ENCODE measurements around the gene SMC3.
A peak's percentile ranks its signal among the peaks of the same experiment; 100 is the strongest.
"Not testable (repeated sequence)": the region's sequence is repeated elsewhere in the genome, so short reads cannot be mapped to it uniquely, and the experiment has no call there.

The SMC3 gene

DNA sequence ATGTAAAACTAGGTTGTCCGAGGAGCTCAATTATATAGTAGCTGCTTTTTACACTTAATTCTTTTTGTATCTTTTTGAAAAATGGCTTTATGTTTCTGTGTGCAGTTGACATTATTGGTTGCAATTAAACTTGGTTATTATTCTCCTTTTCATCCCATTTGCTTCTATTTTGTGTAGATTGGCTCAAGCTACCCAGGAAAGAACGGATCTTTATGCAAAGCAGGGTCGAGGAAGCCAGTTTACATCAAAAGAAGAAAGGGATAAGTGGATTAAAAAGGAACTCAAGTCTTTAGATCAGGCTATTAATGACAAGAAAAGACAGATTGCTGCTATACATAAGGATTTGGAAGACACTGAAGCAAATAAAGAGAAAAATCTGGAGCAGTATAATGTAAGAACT is 16.5 kb downstream of the SMC3 start:
- no peak for DNase-seq (ENCODE audit: low read depth)

DNA sequence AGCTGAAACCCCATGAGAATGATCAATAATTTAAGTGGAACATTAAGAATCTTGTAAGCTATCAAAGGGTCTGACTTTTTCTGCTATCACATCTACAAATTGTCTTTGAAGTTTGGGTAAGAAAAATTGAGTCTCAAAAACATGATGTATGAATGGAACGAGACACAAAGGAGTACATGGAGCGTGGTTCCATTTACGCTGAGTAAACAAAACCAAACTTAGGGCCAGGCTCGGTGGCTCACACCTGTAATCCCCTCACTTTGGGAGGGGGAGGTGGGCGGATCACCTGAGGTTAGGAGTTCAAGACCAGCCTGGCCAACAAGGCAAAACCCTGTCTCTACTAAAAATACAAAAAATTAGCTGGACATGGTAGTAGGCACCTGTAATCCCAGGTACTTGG is 24.3 kb downstream of the SMC3 start:
- no peak for DNase-seq (ENCODE audit: low read depth)

DNA sequence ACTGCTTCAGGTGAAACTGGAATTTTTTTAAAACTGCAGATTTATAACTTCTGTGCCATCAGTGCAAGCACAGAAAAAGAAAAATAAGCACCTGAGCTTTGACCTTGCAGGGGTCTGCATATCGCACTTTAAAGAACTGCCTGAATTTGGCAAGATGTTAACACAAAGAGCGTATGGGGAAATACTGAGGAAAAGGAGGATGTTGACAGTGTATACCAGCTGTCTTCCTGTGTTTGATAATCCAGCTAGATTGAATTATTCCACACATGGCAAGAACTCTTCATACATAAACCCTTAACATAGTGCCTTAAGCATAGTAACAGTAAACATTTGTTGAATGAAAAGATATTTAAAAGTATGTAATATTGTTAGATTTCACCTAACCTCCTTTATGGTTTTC is 30.0 kb downstream of the SMC3 start:
- no peak for DNase-seq (ENCODE audit: low read depth)

DNA sequence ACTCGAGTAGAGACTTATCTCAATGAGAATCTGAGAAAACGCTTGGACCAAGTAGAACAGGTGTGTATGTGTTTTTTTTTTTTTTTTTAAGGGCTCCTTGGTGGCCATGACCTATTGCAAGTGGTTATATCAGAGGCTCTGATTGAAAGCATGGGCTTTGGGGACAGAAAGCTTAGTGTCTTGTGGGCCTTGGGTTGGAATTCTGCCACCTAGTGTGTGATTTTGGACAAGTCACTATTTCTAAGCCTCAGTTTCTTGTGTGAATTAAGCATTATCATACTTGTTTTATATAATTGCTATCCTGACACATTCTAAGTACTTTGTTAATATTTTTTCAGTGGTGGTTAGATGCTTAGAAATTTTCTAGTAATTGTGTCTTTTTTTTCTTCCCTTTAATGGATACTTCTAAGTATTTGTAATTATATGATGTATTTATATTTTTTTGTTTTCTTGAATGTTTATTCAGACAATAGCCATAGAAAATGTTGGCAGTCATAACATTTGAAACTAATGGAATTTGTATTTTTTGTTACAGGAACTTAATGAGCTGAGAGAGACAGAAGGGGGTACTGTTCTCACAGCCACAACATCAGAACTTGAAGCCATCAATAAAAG is 33.1 kb downstream of the SMC3 start:
- DNase-seq (ENCODE audit: low read depth), result no peak

DNA sequence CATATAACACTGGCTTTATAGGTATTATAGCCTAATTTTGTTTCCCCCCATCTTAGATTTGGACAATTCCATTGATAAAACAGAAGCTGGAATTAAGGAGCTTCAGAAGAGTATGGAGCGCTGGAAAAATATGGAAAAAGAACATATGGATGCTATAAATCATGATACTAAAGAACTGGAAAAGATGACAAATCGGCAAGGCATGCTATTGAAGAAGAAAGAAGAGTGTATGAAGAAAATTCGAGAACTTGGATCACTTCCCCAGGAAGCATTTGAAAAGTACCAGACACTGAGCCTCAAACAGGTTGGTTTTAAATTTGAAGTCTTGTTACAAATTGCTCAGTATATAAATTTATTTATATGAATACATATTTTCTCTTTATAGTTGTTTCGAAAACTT is 34.1 kb downstream of the SMC3 start:
- DNase-seq (ENCODE audit: low read depth), result no peak

DNA sequence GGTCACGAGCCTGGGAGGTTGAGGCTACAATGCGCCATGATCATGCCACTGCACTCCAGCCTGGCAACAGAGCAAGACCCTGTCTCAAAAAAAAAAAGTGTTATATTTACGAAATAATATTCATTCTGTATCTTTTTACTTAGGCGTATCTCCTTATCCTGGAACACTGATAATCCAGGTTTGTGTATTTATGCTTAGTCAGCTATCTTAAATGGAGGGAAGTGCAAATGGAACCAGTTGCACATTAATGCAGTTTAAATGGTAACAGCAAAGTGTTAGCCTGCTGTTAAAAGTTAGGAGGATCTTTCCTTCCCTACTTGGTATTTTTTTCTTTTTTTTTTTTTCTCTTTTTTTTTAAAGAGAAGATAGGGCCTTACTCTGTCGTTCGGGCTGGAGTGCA is 40.6 kb downstream of the SMC3 start:
- DNase-seq (ENCODE audit: low read depth), result no peak

DNA sequence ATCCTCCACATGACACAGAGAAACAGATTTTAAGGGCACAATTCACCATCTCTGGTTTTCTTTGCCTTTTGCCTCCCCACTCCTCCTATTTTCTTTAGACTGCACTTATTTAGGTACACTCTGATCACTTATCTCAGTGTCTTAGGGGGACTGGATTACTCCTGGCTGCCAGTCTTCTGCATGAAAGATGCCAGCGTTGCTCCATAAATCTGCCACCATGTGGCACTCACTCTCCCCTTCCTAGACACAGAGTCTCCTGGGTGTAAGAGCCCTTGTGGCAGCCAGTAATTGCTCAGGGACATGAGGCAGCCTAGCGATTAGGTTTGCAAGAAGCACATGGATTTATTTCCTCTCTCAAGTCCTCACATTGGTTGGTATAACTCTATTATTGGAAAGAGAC is 42.1 kb downstream of the SMC3 start:
- DNase-seq (ENCODE audit: low read depth), result no peak

DNA sequence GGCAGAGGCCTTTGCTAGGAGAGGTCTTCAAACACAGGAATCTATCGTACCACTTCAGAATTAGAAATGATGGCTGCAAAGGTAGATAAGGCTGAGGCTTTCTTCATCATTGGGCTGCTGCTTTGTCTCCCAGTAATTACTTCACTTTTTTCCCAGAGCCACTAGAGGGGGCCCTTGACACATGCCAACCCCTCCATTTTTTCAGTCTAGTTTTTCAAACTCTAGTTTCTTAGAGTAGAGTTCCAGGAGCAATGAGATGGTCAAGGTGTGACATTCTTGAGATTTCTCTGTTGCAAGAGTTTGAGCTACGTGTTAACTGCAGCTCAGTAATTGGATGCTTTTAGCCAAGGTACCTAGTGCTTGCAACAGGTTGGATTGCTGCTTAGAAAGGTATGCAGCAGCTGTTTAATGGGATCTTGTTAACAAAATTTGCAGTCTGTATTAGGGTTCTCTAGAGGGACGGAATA is 42.8 kb downstream of the SMC3 start:
- peak; percentile 26 for DNase-seq (ENCODE audit: low read depth)

DNA sequence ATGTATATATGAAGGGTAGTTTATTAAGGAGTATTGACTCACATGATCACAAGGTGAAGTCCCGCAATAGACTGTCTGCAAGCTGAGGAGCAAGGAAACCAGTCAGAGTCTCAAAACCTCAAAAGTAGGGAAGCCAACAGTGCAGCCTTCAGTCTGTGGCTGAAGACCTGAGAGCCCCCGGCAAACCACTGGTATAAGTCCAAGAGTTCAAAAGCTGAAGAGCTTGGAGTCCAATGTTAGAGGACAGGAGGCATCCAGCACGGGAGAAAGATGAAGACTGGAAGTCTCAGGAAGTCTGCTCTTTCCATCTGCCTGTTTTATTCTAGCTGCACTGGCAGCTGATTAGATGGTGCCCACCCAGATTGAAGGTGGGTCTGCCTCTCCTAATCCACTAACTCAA is 43.3 kb downstream of the SMC3 start:
- not testable (repeated sequence) for DNase-seq (ENCODE audit: low read depth)

DNA sequence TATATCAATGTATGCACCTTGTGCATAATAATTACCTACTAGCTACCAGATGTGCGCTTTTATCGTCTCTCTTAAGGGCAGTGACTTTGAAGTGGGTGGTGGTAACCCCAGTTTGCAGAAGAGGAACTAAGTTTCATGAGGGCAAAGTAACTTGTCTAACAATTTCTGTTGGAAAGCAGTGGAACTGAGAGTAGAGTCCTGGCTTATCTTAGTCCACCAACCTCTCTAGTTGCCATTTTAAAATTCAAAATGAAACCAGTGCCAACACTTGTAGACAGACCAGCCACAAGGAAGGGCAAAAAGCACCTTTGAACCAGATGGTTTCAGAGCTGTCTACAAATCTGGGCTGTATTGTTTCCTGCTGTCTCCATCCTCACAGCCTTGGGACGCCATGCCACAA is 44.6 kb downstream of the SMC3 start:
- DNase-seq (ENCODE audit: low read depth), result no peak

DNA sequence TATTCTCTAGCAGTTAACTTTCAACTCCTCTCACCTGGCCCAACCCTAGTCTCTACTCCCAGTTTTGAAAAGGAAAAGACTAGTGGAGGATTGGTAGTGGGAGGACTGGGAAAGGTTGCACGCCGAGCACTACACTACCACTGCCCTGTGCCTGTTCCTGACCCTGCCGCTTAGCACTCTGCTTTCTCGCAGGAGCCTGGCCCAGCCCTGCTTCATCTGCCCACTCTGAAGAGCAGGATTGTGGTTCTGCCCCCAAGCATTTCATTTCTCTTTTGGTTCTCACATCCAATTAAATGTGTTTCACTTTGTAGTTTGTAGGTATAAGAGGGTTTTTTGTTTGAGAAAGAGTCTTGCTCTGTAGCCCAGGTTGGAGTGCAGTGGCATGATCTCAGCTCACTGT is 45.1 kb downstream of the SMC3 start:
- DNase-seq (ENCODE audit: low read depth), result no peak

DNA sequence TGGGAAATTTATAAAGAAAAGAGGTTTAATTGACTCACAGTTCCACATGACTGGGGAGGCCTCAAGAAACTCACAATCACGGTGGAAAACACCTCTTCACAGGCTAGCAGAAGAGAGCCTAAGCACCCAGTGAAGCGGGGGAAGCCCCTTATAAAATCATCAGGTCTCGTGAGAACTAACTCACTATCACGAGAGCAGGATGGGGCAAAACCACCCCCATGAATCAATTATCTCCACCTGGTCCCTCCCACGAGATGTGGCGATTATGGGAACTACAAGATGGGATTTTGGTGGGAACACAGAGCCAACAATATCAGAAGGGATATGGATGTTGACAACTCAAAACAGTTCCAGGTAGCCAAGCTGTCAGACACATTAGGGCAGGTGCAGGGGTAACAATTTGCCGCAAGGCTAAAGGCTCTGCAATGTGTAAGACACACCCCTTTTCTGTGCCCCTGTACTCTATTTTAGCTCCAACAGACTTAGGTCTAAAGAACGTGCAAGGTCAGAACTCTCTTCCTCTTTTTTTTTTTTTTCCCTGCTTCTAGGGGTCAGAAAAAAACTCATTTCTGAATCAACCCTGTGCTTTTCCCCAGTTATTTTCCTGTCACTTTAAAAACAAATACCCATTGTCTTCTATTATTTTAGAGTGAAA is 46.0 kb downstream of the SMC3 start:
- DNase-seq (ENCODE audit: low read depth), result peak; percentile 30

DNA sequence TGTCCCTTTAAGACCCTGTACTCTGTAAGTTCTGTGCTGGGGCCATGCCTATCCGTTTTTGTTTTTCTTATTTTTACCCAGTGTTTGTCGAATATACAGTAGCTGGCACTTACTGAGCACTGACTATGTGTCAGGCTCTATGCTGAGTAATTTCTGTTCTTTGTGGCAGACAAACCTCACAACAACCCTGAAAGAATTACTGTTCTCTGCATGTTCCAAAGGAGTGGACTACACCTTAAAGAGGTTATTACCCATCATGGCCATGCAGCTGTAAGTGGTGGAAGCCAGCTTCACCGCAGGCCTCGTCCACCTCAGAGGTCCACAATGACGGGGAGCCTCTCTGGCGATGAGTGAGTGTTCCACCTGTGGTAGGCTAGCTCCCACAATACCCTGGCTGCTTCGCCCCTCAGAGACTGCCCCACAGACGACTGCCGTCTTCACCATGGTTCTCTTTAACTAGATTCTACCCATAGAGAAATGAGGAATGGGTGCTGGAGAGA is 46.6 kb downstream of the SMC3 start:
- no peak for DNase-seq (ENCODE audit: low read depth)

DNA sequence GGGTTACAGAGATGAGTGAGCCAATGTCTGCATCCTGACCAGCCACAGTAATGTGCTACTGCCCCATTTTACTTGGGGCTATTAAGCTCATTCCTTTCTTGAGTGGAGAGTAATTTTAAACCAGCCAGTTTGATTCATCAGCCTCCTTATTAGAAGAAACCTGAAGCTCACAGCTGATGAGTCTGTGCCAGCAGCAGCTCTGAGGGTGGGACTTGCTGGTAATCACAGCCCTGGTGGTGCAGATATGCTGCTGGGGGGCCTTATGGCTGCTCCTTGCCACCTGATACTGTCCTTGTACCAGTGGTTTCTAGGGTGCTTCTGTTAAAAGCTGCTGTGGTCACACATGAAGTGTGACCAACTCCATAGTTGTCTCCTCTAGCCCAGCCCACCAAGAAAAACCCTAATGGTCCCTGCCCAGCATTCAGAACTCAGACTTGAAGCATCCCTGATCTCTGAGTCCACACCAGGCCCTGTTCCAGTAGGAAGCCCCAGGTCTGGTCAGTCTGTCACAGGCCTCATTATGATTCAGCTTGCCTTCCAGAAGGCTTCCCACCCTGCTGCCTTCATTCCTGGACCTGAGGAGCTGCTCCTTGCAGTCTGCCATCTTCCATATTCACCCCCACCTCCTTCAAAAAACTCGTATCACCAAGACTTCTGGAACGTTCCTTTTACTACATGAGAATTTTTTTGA is 47.7 kb downstream of the SMC3 start:
- DNase-seq (ENCODE audit: low read depth), result no peak

DNA sequence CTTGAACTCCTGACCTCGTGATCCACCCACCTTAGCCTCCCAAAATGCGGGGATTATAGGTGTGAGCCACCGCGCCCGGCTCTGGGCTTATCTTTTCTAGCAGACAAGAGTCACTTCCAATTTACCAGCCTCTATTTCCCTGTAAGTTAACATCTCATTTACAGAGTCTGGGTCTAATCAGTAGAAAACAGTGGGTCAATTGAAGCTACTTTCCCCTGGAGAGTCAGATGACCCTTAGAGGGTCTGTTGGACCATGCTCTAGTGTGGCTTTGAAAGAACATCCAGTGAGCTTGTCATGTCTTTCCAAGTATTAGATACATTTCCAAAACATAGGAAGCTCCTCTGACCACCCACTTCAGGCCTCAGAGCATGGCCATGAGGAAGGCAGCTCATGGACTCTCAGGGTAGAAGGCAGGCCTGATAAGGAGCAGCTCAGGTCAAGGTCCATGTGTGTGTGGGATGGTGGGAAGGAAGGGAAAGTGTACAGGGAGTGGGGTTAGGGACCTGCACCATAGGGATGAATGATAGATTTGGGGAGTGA is 49.1 kb downstream of the SMC3 start:
- no peak for DNase-seq (ENCODE audit: low read depth)

DNA sequence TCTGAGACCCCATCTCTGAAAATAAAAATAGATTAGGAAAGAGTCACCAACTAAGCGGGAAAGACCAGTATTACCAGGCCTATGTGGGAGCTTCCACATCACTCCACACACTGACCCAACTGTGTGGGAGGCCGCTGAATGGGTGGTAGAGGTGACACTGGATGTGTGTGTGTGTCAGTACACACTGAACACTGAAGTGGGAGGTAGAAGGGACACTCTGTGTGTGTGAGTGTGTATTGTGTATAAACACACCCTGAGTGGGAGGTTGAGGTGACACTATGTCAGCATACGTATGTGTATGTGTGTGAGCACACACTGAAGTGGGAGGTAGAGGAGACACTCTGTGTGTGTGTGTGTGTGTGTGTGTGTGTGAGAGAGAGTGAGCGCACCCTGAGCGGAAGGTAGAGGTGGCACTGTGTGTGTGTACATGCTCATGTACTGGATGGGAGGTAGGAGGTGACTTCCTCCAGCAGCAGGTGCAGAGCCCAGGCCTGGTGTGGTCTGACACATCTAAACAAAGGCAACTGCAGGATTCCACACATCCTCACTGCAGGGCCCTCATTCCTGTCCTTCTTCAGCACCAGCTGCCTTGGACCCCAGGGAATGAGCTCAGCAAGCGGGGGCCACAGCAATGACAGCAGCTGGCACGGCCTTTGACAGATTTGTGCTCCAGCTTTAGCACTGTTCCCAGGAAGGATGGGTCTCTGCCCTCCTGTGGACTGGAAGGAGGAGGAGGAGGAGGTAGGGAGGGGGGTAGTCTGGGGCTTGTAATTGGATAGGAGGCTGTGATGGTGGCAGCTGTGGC is 50.1 kb downstream of the SMC3 start:
- no peak for DNase-seq (ENCODE audit: low read depth)

DNA sequence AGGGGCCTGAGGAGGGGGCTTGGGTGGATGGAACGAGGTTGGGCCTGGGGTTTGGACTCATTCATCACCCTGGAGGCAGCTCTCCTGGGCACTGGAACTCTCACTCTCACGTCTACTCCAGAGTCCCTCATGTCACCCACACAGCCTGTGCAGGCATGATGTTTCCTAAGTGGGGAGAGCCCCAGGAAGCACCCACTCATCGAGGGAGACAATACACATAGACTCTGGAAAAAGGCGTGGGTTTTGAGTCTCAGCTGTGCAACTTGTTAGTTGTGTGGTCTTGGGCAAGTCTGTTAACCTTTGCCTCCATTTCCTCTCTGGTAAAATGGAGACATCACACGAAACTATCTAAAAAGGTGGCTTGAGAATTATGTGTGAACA is 50.7 kb downstream of the SMC3 start:
- DNase-seq (ENCODE audit: low read depth), result peak; percentile 38

DNA sequence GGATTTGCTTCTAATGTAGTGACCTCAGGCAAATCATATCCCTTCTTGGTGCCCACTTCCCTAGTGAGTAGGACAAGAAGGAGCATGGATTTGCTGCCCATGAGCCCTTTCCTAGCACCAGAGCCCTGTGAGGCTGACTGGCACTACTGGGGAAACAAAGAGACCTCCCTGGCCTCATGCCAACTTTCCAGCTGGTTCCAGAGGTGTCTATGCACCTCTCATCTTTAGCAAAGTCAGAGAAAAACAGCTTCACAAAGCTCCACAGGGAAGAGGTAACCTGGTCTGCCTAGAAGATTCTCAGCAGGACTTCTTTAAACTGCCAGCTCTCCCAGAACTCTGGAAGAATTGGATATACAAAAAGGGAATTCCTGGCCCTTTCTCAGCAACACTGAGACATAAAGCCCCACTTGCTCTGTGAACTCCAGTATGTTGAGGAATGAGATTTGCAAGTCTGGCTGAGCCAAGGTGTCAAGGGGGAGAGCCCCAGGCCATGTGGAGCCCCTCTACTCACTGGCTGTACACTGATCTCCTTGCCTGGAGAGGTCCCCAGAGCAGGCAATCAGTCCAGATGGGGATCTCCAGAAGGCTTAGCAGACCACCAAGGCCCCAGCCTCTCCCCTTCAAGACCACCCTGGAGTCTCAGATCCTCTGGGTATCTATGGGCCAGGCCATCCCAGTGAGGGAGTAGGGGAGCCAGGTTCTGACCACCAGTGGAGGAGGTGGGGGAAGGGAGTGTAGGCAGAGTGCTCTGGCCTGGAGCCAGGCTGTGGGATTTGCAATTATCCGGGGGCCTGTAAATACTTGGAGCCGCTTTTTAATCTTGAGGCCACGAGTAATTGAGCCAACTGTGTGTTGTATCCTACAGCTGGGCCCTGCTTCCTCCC is 52.3 kb downstream of the SMC3 start:
- DNase-seq (ENCODE audit: low read depth), result no peak

DNA sequence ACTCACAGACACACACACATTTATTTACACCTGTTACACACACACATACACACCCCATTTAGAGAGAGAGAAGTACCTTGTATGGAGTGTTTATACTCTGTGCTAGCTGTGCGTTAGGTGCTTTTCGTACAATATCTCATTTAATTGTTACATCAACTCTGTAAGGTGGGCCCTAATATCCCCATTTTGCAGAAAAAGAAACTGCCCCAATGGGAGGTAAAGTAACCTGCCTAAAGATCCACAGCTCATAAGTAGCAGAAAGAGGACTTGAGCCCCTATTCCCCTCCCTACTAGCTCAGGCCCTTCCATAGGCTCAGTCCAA is 52.9 kb downstream of the SMC3 start:
- DNase-seq (ENCODE audit: low read depth), result no peak

DNA sequence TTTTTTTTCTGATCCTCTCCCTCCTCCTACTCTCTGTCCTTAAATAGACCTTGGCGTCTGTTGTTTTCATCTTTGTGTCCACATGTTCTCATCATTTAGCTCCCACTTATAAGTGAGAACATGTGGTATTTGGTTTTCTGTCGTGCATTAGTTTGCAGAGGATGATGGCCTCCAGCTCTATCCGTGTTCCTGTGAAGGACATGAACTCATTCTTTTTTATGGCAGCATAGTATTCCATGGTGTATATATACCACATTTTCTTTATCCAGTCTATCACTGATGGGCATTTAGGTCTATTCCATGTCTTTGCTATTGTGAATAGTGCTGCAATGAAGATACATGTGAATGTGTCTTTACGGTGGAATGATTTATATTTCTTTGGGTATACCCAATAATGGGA is 55.8 kb downstream of the SMC3 start:
- DNase-seq (ENCODE audit: low read depth), result not testable (repeated sequence)

DNA sequence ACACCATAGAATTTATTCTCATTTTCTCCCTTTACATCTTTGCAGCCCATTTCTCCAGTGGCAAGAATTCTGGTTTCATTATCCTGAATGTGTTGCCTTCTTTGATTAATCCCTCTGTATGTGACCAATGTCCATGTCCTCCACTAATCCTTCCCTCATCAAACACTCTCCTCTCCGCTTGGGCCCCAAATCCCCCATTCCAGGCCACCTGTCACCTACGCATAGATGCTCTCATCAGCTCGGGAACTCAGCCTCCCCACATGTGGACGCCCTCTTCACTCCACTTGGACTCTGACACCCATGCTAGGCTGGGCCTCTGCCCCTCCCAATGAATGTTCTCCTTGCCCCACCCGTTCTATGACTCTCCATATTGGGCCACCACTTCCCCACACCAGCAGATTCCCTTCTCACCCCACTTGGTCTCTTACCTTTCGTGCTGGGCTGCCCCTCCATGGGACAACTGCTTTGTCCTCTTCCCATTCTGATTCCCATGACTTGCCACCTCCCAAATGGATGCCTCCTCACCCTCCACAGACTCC is 57.9 kb downstream of the SMC3 start:
- DNase-seq (ENCODE audit: low read depth), result no peak

Data from activated T-cell treated with anti-CD3 and anti-CD28 coated beads for 48 hours (primary cell).